ENCODE measurements around the gene DLAT.

The DLAT gene

DNA sequence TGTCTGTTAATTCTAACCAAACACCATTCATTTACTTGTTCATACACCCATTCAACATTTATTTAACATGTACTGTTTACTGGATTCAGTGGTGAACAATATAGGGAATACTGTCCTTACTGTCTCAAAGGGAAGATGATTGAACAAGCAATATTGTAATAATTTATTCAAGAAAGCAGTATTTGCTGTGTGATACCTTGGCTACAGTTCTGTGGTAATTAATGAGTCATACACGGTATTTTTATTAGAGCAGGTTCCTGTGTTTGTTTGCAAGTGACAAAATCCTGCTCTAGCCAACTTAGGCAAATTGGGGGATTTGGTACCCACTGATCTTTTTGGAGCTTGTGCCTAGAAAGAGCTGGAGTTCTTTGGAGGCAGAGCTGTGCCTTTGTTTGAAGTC, 32.9 kb downstream of the DLAT start (continued):
- TF ChIP-seq, protein P1, sequence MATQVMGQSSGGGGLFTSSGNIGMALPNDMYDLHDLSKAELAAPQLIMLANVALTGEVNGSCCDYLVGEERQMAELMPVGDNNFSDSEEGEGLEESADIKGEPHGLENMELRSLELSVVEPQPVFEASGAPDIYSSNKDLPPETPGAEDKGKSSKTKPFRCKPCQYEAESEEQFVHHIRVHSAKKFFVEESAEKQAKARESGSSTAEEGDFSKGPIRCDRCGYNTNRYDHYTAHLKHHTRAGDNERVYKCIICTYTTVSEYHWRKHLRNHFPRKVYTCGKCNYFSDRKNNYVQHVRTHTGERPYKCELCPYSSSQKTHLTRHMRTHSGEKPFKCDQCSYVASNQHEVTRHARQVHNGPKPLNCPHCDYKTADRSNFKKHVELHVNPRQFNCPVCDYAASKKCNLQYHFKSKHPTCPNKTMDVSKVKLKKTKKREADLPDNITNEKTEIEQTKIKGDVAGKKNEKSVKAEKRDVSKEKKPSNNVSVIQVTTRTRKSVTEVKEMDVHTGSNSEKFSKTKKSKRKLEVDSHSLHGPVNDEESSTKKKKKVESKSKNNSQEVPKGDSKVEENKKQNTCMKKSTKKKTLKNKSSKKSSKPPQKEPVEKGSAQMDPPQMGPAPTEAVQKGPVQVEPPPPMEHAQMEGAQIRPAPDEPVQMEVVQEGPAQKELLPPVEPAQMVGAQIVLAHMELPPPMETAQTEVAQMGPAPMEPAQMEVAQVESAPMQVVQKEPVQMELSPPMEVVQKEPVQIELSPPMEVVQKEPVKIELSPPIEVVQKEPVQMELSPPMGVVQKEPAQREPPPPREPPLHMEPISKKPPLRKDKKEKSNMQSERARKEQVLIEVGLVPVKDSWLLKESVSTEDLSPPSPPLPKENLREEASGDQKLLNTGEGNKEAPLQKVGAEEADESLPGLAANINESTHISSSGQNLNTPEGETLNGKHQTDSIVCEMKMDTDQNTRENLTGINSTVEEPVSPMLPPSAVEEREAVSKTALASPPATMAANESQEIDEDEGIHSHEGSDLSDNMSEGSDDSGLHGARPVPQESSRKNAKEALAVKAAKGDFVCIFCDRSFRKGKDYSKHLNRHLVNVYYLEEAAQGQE (tag by site-specific recombination; IDR thresholded peaks at IDR 0.05), result no peak
- TF ChIP-seq ZBTB21 (tag by site-specific recombination; IDR thresholded peaks at IDR 0.05) (no peak), ZNF626 (tag by site-specific recombination; IDR thresholded peaks at IDR 0.05) (no peak)

GRCh38 chr11:112062923-112063322, 37.7 kb downstream of the DLAT start:
- Histone ChIP-seq H3K4me3 (ENCODE audit: low read depth, low read length) (no peak overlapping the region), H3K4me1 (ENCODE audit: control insufficient read depth, insufficient read depth, low read length) (no peaks in the 10 kb centered on the region), H3K27ac (ENCODE audit: extremely low read depth, low read depth, low read length) (no peak overlapping the region), H3K9me3 (ENCODE audit: control insufficient read depth, insufficient read depth, low read depth, low read length) (no peaks in the 10 kb centered on the region), H3K36me3 (ENCODE audit: control insufficient read depth in 2 of 2, insufficient read depth in 1 of 2, low read length in 2 of 2) (peaks cover 8 to 55% of the 10 kb centered on the region in 2 experiments)
- TF ChIP-seq ZNF549 (tag by site-specific recombination; IDR thresholded peaks at IDR 0.05) (no peak), ZNF18 (tag by site-specific recombination; IDR thresholded peaks at IDR 0.05) (no peak), OSR2 (tag by site-specific recombination; IDR thresholded peaks at IDR 0.05) (no peak), ZNF692 (tag by site-specific recombination; IDR thresholded peaks at IDR 0.05) (no peak), ZNF112 (tag by site-specific recombination; IDR thresholded peaks at IDR 0.05) (no peak), TCF7L2 (IDR thresholded peaks at IDR 0.05; ENCODE audit: borderline replicate concordance, low read depth, low read length) (no peak), SCRT1 (tag by site-specific recombination; IDR thresholded peaks at IDR 0.05; ENCODE audit: borderline replicate concordance) (no peak), ZNF621 (tag by site-specific recombination; IDR thresholded peaks at IDR 0.05) (no peak), ZNF830 (tag by site-specific recombination; IDR thresholded peaks at IDR 0.05; ENCODE audit: low read depth) (no peak), PRDM6 (tag by site-specific recombination; IDR thresholded peaks at IDR 0.05) (no peak), ZBTB20 (tag by site-specific recombination; IDR thresholded peaks at IDR 0.05) (no peak), MYNN (tag by site-specific recombination; IDR thresholded peaks at IDR 0.05; ENCODE audit: borderline replicate concordance) (no peak), ZNF211 (tag by site-specific recombination; IDR thresholded peaks at IDR 0.05; ENCODE audit: low read depth) (no peak), ZNF214 (tag by site-specific recombination; IDR thresholded peaks at IDR 0.05; ENCODE audit: borderline replicate concordance) (no peak), ZNF174 (tag by site-specific recombination; IDR thresholded peaks at IDR 0.05) (no peak), ZFP41 (tag by site-specific recombination; IDR thresholded peaks at IDR 0.05; ENCODE audit: borderline replicate concordance) (no peak)
- TF ChIP-seq, protein P2, sequence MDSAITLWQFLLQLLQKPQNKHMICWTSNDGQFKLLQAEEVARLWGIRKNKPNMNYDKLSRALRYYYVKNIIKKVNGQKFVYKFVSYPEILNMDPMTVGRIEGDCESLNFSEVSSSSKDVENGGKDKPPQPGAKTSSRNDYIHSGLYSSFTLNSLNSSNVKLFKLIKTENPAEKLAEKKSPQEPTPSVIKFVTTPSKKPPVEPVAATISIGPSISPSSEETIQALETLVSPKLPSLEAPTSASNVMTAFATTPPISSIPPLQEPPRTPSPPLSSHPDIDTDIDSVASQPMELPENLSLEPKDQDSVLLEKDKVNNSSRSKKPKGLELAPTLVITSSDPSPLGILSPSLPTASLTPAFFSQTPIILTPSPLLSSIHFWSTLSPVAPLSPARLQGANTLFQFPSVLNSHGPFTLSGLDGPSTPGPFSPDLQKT (IDR thresholded peaks at IDR 0.05; ENCODE audit: borderline replicate concordance, low read depth, low read length), result no peak
- ChIA-PET POLR2A (no interaction called here), CTCF (interaction anchor here (0.6 kb wide), 1 partner anchor 216 kb away, joined by 4 read pairs; no protein-coding TSS in a partner anchor)

All from HEK293 (cell line).